Limb (tissue), 2 donors: ENCODE data around the gene KRTAP4-6.
"Not testable (repeated sequence)": the region's sequence is repeated elsewhere in the genome, so short reads cannot be mapped to it uniquely, and the experiment has no call there.

Source experiments
- DNase-seq, 2 donors: peaks; one replicate each; pipeline ENCODE4 v3.0.0-alpha.2; 2016; ENCODE audit errors: extremely low spot score in 2 of 2

The KRTAP4-6 gene

GRCh38 chr17:41107941-41108450 lies 32.3 kb downstream of the KRTAP4-6 start:
- no peak for DNase-seq

DNA sequence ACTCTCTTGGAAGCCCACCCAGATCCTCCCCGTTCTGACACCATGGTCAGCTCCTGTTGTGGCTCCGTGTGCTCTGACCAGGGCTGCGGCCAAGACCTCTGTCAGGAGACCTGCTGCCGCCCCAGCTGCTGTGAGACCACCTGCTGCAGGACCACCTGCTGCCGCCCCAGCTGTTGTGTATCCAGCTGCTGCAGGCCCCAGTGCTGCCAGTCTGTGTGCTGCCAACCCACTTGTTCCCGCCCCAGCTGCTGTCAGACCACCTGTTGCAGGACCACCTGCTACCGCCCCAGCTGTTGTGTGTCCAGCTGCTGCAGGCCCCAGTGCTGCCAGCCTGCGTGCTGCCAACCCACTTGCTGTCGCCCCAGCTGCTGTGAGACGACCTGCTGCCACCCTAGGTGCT lies 35.0 kb downstream of the KRTAP4-6 start, which contains the start of gene KRTAP4-9:
TSS of gene KRTAP4-9 (plus strand) at position 43 of the 400 bp plus-strand sequence. CDS start at position 43, 0 bp downstream.
- not testable (repeated sequence) for DNase-seq

GRCh38 chr17:41104386-41105038 lies 35.8 kb downstream of the KRTAP4-6 start:
- not testable (repeated sequence) for DNase-seq

DNA sequence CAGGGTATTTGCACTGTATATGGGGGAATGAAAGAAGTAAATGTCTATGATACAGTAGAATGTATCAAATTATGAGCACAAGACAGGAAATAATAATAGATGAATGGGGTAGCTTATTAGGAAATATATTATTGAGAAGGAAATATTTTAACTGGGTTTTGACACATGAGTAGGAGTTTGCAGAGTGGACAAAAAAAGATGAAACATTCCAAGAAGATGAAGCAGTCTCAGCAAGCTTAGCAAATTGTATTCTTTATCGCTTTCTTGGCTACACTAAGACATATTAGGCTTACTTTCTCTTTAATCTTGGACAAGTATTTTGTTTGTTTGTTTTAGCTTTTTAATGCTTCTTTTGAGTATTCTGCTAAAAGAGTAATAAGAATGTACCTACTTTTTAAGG lies 36.4 kb downstream of the KRTAP4-6 start:
- no peak for DNase-seq

GRCh38 chr17:41101586-41102259 lies 38.6 kb downstream of the KRTAP4-6 start, which contains the start of gene KRTAP4-16:
Gene KRTAP4-16, minus strand, starts transcription at chr17:41102209. Its CDS starts 0 bp downstream, at chr17:41102209.
- no peak for DNase-seq

GRCh38 chr17:41099682-41100480 lies 40.5 kb downstream of the KRTAP4-6 start:
- DNase-seq, result not testable (repeated sequence)

- no peak for DNase-seq
Observed at GRCh38 chr17:41098481-41098880, 41.9 kb downstream of the KRTAP4-6 start.

GRCh38 chr17:41098042-41098441 lies 42.3 kb downstream of the KRTAP4-6 start, which contains the start of gene KRTAP4-8:
Gene KRTAP4-8, minus strand, starts transcription at chr17:41098142. Its CDS starts 58 bp downstream, at chr17:41098084.
- no peak for DNase-seq

- DNase-seq, result no peak
Observed at GRCh38 chr17:41096055-41096454, 44.3 kb downstream of the KRTAP4-6 start.
